A673 (cell line): ENCODE data around the gene DENND2C.

Source experiments
- CTCF ChIP-seq: fragments of 300-800, 200-600 bp; sonication (generic); conservative IDR thresholded peaks from 2 replicates; pipeline ENCODE4 v1.5.1; 2017; ENCODE audit warnings: low read depth, mild to moderate bottlenecking, antibody characterized with exemption, low read length, moderate library complexity, mixed read lengths
- EZH2 ChIP-seq: fragments of 200-600 bp; sonication (generic); IDR thresholded peaks from 2 replicates; pipeline ENCODE4 v1.6.1; 2017; ENCODE audit warnings: borderline replicate concordance, low read depth, mild to moderate bottlenecking, mixed read lengths, antibody characterized with exemption, low read length; ENCODE audit not compliant: poor library complexity, severe bottlenecking

- TF ChIP-seq CTCF (no peak), EZH2 (no peak)
Measured at GRCh38 chr1:114648503-114648902, 21.3 kb downstream of the DENND2C start.
